ENCODE data around the gene AP2B1. TPM values are rescaled to one million over a fixed set of nuclear protein-coding genes. Genes with fewer than 3 reads are reported as not detected.

AP2B1 gene
- total and polyA plus RNA-seq, 9 of the 15 experiments (the other 6 are each of a cell fraction or from before 2014, with no cell fraction given) = 60.1 to 287 (median 105) TPM

GRCh38 chr17:35559495-35560210 lies 27.5 kb upstream of the AP2B1 start (continued):
- TF ChIP-seq SMC3 (conservative IDR thresholded peaks at IDR 0.05; ENCODE audit: insufficient read depth, low read depth, low read length) (no peak), GATAD2B (IDR thresholded peaks at IDR 0.05; ENCODE audit: borderline replicate concordance) (0 out of 2 replicates have a peak, but pooled peaks have one; percentile 45), ARID1B (IDR thresholded peaks at IDR 0.05) (peak; percentile 37; the same call in 1 of the 2 replicates), IFI16 (CRISPR knock-in tag; IDR thresholded peaks at IDR 0.05) (no peak), ZNF511 (CRISPR knock-in tag; IDR thresholded peaks at IDR 0.05) (no peak), HINFP (tag; conservative IDR thresholded peaks at IDR 0.05; ENCODE audit: low read depth) (no peak), PML (IDR thresholded peaks at IDR 0.05; ENCODE audit: low read length) (no peak), RBFOX2 (IDR thresholded peaks at IDR 0.05; ENCODE audit: low read depth, low read length) (0 out of 2 replicates have a peak, but pooled peaks have one; percentile 16), EZH2 (IDR thresholded peaks at IDR 0.05; ENCODE audit: borderline replicate concordance, low read depth, low read length) (no peak), XRCC4 (IDR thresholded peaks at IDR 0.05; ENCODE audit: extremely low read depth, insufficient read depth, insufficient read length) (no peak), FOS (IDR thresholded peaks at IDR 0.05; ENCODE audit: extremely low read depth, insufficient read length) (no peak), DNMT1 (IDR thresholded peaks at IDR 0.05) (no peak), ZNF551 (CRISPR knock-in tag; IDR thresholded peaks at IDR 0.05) (no peak), MEF2A (IDR thresholded peaks at IDR 0.05; ENCODE audit: control insufficient read depth, low read depth, low read length) (peak; percentile 3; the same call in 1 of the 2 replicates), BHLHE40 (IDR thresholded peaks at IDR 0.05; ENCODE audit: low read length) (0 out of 2 replicates have a peak, but pooled peaks have one; percentile 5), SMARCA4 (IDR thresholded peaks at IDR 0.05) (0 out of 2 replicates have a peak, but pooled peaks have one; percentile 30), HDAC2 (IDR thresholded peaks at IDR 0.05) (no peak)

Data from K562 (cell line).